Thyroid gland (tissue), 4 donors: Measurements from ENCODE around the gene CSMD2.

ENCODE experiments used
- CTCF ChIP-seq, 6 experiments: fragments of 200-600 bp in 3 of 6; fragments of 450-650 bp in 3 of 6; sonication (generic) in 3 of 6; IDR thresholded peaks; one replicate each; pipeline ENCODE4 v1.5.1; 2016 to 2019; ENCODE audit warnings: antibody characterized with exemption in 6 of 6, mild to moderate bottlenecking in 2 of 6, inconsistent platforms in 1 of 6, moderate library complexity in 1 of 6
- POLR2A ChIP-seq, 2 donors: fragments of 450-650 bp; IDR thresholded peaks; one replicate each; pipeline ENCODE4 v1.6.1; 2017; ENCODE audit warnings: antibody characterized with exemption in 2 of 2, mild to moderate bottlenecking in 2 of 2, moderate library complexity in 1 of 2

- no peak for TF ChIP-seq CTCF (IDR thresholded peaks at IDR 0.05)
- TF ChIP-seq POLR2A (IDR thresholded peaks at IDR 0.05) = no peak
These were observed 20.3 kb downstream of the CSMD2 start for GRCh38 chr1:34144766-34145165.
